Metanephros (tissue), 1 donor: ENCODE measurements around the gene UGT1A9. TPM values are rescaled to one million over a fixed set of nuclear protein-coding genes. Genes with fewer than 3 reads are reported as not detected.

Source experiments
- total RNA-seq: library from RNA; depleted of rRNA; stranded (reverse); fragments of >200 nt; gene quantifications from one replicate; pipeline ENCODE4 v1.2.3, GENCODE V29; 2014

The UGT1A9 gene
- total RNA-seq = 1.4 TPM

DNA sequence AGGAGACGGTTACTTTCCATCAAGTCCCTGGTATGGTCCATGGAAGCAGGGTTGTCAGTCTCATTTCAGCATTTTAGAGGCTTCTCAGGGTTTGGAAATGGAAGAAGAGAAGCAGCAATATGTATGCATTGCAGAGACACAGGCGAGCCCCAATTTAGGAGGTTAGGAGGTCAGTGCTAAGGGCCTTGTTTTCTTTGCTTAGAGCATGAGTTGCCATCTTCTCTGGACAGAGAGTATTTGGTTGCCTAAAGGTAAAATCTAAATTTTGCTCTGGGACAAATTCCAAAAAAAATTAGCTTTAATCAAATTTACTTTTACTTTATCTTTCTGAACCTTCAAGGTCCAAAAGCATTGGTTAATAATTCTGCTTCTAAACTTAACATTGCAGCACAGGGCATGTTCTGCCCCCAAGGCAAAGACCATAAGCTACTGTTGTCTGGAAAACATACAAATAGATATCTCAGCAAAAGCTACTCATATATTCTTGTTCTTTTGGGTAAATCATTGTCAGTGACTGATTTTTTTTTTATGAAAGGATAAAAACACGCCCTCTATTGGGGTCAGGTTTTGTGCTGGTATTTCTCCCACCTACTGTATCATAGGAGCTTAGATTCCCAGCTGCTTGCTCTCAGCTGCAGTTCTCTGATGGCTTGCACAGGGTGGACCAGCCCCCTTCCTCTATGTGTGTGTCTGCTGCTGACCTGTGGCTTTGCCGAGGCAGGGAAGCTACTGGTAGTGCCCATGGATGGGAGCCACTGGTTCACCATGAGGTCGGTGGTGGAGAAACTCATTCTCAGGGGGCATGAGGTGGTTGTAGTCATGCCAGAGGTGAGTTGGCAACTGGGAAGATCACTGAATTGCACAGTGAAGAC, at the start of gene UGT1A9:
Gene UGT1A9 (plus strand): TSS at position 609 of the 872 bp plus-strand sequence. CDS start 37 bp downstream, at position 646.

DNA sequence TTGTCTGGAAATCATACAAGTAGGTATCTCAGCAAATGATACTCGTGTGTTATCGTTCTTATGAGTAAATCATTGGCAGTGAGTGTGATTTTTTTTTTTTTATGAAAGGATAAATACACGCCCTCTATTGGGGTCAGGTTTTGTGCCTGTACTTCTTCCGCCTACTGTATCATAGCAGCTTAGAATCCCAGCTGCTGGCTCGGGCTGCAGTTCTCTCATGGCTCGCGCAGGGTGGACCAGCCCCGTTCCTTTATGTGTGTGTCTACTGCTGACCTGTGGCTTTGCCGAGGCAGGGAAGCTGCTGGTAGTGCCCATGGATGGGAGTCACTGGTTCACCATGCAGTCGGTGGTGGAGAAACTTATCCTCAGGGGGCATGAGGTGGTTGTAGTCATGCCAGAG, 35.4 kb upstream of the UGT1A9 start, which contains the start of gene UGT1A10:
Gene UGT1A10 (plus strand): TSS at position 143 of the 400 bp plus-strand sequence. CDS start 75 bp downstream, at position 218.

DNA sequence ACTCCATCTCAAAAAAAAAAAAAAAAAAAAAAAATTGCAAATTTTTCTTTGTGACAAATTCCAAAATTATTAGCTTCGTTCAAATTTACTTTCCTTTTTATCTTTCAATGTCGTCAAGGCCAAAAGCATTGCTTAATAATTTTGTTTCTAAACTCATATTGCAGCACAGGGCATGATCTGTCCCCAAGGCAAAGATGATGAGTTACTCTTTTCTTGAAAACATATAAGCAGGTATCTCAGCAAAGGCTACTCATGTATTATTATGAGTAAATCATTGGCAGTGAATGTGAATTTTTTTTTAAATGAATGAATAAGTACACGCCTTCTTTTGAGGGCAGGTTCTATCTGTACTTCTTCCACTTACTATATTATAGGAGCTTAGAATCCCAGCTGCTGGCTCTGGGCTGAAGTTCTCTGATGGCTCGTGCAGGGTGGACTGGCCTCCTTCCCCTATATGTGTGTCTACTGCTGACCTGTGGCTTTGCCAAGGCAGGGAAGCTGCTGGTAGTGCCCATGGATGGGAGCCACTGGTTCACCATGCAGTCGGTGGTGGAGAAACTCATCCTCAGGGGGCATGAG, 9.9 kb downstream of the UGT1A9 start, which contains the start of gene UGT1A7:
Gene UGT1A7 (plus strand): TSS at position 381 of the 579 bp plus-strand sequence. CDS start 37 bp downstream, at position 418.

DNA sequence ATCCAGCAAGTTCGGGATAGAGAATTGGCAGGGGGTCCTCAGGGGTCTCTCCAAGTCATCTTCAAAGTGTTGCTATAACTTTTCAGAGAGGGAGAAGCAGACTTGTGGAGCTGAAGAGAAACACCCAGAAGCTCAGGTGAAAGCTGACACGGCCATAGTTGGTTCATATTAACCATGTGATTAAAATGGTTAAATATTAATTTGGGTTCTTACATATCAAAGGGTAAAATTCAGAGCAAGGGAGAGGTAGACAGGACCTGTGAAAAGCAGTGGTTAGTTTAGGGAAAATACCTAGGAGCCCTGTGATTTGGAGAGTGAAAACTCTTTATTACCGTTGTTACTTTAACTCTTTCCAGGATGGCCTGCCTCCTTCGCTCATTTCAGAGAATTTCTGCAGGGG, 20.9 kb downstream of the UGT1A9 start, which contains the start of gene UGT1A6:
Gene UGT1A6 (plus strand): TSS at position 243 of the 400 bp plus-strand sequence. CDS start 115 bp downstream, at position 358.

DNA sequence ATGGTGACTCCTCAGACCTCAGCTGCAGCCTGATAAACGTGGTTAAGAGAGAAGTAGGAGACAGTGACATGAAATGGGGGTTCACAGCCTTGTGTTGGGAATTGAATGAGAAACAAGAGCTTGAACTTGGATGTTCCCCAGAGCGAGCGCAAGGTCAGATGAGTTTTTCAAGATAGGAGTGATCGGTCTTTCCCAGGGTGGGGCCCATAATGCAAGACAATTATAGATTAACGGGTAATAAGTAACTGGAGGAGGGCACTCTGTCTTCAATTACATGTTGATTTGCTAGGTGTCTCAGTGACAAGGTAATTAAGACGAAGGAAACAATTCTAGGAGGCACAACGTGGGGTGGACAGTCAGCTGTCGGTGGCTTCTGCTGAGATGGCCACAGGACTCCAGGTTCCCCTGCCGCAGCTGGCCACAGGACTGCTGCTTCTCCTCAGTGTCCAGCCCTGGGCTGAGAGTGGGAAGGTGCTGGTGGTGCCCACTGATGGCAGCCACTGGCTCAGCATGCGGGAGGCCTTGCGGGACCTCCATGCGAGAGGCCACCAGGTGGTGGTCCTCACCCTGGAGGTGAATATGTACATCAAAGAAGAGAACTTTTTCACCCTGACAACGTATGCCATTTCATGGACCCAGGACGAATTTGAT, 41.0 kb downstream of the UGT1A9 start, which contains the start of gene UGT1A5:
Gene UGT1A5 (plus strand): TSS at position 297 of the 651 bp plus-strand sequence. CDS start 85 bp downstream, at position 382.

DNA sequence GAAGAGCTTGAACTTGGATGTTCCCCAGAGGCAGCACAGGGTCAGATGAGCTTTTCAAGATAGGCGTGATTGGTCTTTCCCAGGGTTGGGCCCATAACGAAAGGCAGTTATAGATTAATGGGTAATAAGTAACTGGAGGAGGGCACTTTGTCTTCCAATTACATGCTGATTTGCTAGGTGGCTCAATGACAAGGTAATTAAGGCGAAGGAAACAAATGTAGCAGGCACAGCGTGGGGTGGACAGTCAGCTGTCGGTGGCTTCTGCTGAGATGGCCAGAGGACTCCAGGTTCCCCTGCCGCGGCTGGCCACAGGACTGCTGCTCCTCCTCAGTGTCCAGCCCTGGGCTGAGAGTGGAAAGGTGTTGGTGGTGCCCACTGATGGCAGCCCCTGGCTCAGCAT, 46.9 kb downstream of the UGT1A9 start, which contains the start of gene UGT1A4:
Gene UGT1A4 (plus strand): TSS at position 185 of the 400 bp plus-strand sequence. CDS start 85 bp downstream, at position 270.

DNA sequence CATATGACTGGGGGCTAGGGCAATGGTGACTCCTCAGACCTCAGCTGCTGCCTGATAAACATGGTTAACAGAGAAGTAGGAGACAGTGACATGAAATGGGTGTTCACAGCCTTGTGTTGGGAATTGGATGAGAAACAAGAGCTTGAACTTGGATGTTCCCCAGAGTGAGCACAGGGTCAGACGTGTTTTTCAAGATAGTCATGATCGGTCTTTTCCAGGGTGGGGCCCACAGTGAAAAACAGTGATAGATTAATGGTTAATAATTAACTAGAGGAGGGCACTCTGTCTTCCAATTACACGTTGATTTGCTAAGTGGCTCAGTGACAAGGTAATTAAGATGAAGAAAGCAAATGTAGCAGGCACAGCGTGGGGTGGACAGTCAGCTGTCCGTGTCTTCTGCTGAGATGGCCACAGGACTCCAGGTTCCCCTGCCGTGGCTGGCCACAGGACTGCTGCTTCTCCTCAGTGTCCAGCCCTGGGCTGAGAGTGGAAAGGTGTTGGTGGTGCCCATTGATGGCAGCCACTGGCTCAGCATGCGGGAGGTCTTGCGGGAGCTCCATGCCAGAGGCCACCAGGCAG, 57.1 kb downstream of the UGT1A9 start, which contains the start of gene UGT1A3:
Gene UGT1A3 (plus strand): TSS at position 320 of the 579 bp plus-strand sequence. CDS start 85 bp downstream, at position 405.

DNA sequence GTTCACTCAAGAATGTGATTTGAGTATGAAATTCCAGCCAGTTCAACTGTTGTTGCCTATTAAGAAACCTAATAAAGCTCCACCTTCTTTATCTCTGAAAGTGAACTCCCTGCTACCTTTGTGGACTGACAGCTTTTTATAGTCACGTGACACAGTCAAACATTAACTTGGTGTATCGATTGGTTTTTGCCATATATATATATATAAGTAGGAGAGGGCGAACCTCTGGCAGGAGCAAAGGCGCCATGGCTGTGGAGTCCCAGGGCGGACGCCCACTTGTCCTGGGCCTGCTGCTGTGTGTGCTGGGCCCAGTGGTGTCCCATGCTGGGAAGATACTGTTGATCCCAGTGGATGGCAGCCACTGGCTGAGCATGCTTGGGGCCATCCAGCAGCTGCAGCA, 88.3 kb downstream of the UGT1A9 start, which contains the start of gene UGT1A1:
Gene UGT1A1 (plus strand): TSS at position 228 of the 400 bp plus-strand sequence. CDS start 18 bp downstream, at position 246.

DNA sequence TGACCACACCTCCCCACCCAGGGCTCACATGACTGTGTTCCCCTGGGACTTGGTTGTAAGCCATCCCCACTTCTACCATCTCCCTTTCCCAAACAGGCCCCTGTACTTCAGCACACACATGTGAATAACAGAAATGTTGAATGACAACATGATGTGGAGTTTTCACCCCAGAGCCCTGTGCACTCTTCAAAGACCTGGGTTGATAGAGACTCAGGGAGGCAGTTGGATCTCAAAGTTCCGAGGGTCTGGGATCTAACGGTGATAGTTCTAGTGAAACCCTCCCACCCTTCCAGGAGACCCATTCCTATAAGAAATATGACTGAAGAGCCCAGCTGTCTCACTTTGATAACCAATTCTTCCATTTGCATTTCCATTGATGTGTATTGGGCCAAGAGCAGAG, 106.3 kb downstream of the UGT1A9 start, which contains the start of gene MROH2A:
Gene MROH2A (plus strand): TSS at position 301 of the 400 bp plus-strand sequence. CDS start 1,029 bp downstream, outside the sequence.

Other genes with a start within 250 kb of the UGT1A9 start
- gene USP40, start 105.1 kb upstream of the UGT1A9 start, total RNA-seq = 54.5 TPM
- not detected for gene UGT1A8, start 54.3 kb upstream of the UGT1A9 start, total RNA-seq
- gene UGT1A10, start 35.5 kb upstream of the UGT1A9 start, total RNA-seq = not detected
- not detected for gene UGT1A7, start 10.0 kb downstream of the UGT1A9 start, total RNA-seq
- gene UGT1A6, start 21.0 kb downstream of the UGT1A9 start, total RNA-seq = 3.4 TPM
- gene UGT1A5, start 41.0 kb downstream of the UGT1A9 start, total RNA-seq = not detected
- gene UGT1A4, start 46.8 kb downstream of the UGT1A9 start, total RNA-seq = 0.29 TPM
- not detected for gene UGT1A3, start 57.1 kb downstream of the UGT1A9 start, total RNA-seq
- gene UGT1A1, start 88.4 kb downstream of the UGT1A9 start, total RNA-seq = 0.18 TPM
- gene MROH2A, start 106.4 kb downstream of the UGT1A9 start, total RNA-seq = 0.53 TPM
- gene HJURP, start 182.6 kb downstream of the UGT1A9 start, total RNA-seq = 13.3 TPM
- gene TRPM8, start 245.5 kb downstream of the UGT1A9 start, total RNA-seq = not detected